ENCODE measurements around the gene RBBP8.

RBBP8 gene

DNA sequence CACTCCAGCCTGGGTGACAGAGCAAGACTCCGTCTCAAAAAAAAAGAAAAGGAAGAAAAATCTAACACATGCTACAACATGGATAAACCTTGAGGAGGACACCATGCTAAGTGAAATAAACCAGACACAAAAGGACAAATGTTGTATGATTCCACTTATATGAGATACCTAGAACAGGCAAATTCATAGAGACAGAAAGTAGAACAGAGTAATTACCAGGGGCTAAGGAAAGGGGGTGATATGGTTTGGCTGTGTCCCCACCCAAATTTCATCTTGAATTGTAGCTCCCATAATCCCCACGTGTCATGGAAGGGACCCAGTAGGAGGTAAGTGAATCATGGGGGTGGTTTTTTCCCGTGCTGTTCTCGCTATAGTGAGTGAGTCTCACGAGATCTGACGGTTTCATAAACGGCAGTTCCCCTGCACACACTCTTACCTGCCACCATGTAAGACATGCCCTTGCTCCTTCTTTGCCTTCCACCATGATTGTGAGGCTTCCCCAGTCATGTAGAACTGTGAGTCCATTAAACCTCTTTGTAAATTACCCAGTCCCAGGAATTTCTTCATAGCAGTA lies 110.8 kb downstream of the RBBP8 start:
- H3K27me3 Mint-ChIP-seq, result peaks cover 3% of the 10 kb centered on the region
- H3K9me3 Mint-ChIP-seq, result peaks cover under 1% of the 10 kb centered on the region
- H3K4me3 Mint-ChIP-seq, result no peak overlapping the region
- DNase-seq (ENCODE audit: low spot score in 2 of 2) (no peak), ATAC-seq (ENCODE audit: low read depth) (no peak)
- no peaks in the 10 kb centered on the region for H3K4me1 Mint-ChIP-seq
- H3K27ac Mint-ChIP-seq, result no peak overlapping the region
- H3K36me3 Mint-ChIP-seq, result no peaks in the 10 kb centered on the region

DNA sequence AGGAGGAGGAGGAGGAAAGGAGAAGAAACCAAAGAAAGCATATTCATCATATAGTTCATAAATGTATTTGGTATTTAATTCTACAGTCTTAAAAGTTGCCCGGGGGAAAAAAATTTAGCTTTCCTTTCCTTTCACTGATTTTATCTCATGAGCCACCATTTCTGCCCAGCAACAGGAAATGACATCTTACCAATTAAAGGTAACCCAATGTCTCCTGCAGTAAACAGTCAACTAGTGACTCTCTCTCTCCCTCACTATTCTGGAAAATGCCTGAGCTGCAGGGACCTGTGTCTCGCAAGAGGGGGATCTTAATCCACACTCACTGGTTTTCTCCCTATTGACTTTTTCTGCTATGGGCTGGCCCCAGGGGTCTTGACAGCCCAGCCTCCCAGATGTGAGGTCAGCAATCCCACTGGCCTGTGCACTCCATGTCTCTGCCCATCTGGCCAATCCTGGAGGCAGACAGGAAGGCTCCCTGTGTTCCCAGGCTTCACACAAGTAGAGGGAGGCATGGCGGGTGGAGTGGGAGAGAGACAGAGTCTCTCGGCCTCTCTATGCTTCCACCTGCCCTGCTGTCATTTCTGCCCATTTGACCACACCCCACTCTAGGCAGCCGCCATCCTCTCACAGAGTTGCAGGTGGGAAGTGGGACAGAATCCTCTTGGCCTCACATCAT lies 116.7 kb downstream of the RBBP8 start:
- Mint-ChIP-seq H3K4me1 (no peaks in the 10 kb centered on the region), H3K27me3 (peaks cover 3% of the 10 kb centered on the region), H3K27ac (no peak overlapping the region), H3K9me3 (no peaks in the 10 kb centered on the region), H3K4me3 (no peak overlapping the region), H3K36me3 (no peaks in the 10 kb centered on the region)
- ATAC-seq (ENCODE audit: low read depth) (no peak), DNase-seq (ENCODE audit: low spot score in 2 of 2) (no peak)

DNA sequence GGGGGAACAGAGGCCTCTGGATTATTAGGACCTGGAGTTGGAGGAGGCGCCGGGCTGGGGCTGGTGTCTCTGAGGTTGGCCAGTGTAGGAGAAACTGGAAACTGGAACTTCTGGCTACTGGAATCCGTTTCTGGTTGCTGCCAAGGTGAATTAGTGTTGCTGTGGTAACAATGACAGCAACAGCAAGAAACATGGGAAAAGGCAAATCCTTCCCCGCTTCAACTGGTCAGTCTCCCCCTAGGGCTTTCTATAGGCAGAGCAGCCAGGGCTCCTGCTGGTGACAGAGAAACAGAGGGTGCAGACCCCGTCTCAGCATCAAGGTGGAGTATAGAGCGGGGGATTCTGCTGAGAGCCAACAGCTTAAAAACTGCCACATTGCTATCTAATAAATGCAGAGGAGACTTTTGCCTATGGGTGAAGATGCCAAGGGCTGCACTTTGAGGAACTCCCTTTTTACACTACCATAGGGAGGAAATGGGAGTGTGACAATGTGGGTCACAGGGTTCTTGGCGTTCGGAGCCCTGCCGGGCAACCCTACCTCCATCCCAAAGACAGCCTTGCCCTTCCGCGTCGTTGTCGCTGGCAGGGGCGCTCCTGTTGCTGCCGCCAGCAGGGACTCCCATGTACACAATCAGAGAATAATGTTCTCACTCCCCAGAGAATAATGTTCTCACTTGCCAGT lies 120.8 kb downstream of the RBBP8 start:
- Mint-ChIP-seq H3K4me3 (no peak overlapping the region), H3K36me3 (no peaks in the 10 kb centered on the region), H3K27me3 (peaks cover 13% of the 10 kb centered on the region), H3K4me1 (no peaks in the 10 kb centered on the region), H3K9me3 (no peaks in the 10 kb centered on the region), H3K27ac (no peak overlapping the region)
- no peak for DNase-seq (ENCODE audit: low spot score in 2 of 2)
- no peak for ATAC-seq (ENCODE audit: low read depth)

GRCh38 chr18:23054553-23054952 lies 121.4 kb downstream of the RBBP8 start:
- Mint-ChIP-seq H3K9me3 (no peaks in the 10 kb centered on the region), H3K4me1 (no peaks in the 10 kb centered on the region), H3K27ac (no peak overlapping the region), H3K36me3 (no peaks in the 10 kb centered on the region), H3K27me3 (peaks cover 13% of the 10 kb centered on the region), H3K4me3 (no peak overlapping the region)
- DNase-seq (ENCODE audit: low spot score in 2 of 2) (no peak), ATAC-seq (ENCODE audit: low read depth) (no peak)

GRCh38 chr18:23056315-23056714 lies 123.2 kb downstream of the RBBP8 start:
- ATAC-seq (ENCODE audit: low read depth), result no peak

DNA sequence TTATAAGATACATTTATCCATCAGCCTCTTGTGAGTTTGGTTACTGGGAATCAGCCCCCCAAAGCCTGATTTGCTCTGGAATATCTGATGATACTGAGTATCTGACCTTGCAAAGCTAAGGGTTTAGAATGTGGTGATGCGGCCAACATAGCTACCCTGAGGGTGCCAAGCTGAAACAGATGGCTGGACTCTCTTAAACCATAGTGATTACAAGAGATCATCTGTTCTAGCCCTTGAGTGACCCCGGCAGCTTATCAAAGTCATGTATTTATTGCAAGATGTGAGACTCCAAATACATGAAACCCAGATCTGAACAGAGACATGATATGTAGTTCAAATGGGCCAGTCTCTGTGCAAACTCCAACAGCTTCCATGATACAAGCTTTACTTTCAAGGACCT lies 124.0 kb downstream of the RBBP8 start:
- DNase-seq (ENCODE audit: low spot score in 2 of 2) (no peak), ATAC-seq (ENCODE audit: low read depth) (no peak)
- Mint-ChIP-seq H3K27me3 (peaks cover 10% of the 10 kb centered on the region), H3K36me3 (no peaks in the 10 kb centered on the region), H3K4me3 (no peak overlapping the region), H3K9me3 (no peaks in the 10 kb centered on the region), H3K27ac (no peak overlapping the region), H3K4me1 (no peaks in the 10 kb centered on the region)

More at GRCh38 chr18:23056315-23056714, 123.2 kb downstream of the RBBP8 start:
- Mint-ChIP-seq H3K4me3 (no peak overlapping the region), H3K27ac (no peak overlapping the region), H3K4me1 (no peaks in the 10 kb centered on the region), H3K36me3 (no peaks in the 10 kb centered on the region), H3K27me3 (peaks cover 10% of the 10 kb centered on the region), H3K9me3 (no peaks in the 10 kb centered on the region)
- no peak for DNase-seq (ENCODE audit: low spot score in 2 of 2)

GRCh38 chr18:23058746-23059415 lies 125.8 kb downstream of the RBBP8 start:
- Mint-ChIP-seq H3K27me3 (peaks cover 10% of the 10 kb centered on the region), H3K27ac (no peak overlapping the region), H3K4me3 (no peak overlapping the region), H3K36me3 (peaks cover 5% of the 10 kb centered on the region), H3K4me1 (no peaks in the 10 kb centered on the region), H3K9me3 (peaks cover 5% of the 10 kb centered on the region)
- DNase-seq (ENCODE audit: low spot score in 2 of 2) (no peak), ATAC-seq (ENCODE audit: low read depth) (no peak)

GRCh38 chr18:23059541-23060465 lies 126.7 kb downstream of the RBBP8 start:
- no peak overlapping the region for H3K4me3 Mint-ChIP-seq
- peaks cover 5% of the 10 kb centered on the region for H3K36me3 Mint-ChIP-seq
- no peak for DNase-seq (ENCODE audit: low spot score in 2 of 2)
- peaks cover 5% of the 10 kb centered on the region for H3K9me3 Mint-ChIP-seq
- no peak overlapping the region for H3K27ac Mint-ChIP-seq
- no peaks in the 10 kb centered on the region for H3K4me1 Mint-ChIP-seq
- H3K27me3 Mint-ChIP-seq, result peaks cover 10% of the 10 kb centered on the region
- ATAC-seq (ENCODE audit: low read depth), result no peak

DNA sequence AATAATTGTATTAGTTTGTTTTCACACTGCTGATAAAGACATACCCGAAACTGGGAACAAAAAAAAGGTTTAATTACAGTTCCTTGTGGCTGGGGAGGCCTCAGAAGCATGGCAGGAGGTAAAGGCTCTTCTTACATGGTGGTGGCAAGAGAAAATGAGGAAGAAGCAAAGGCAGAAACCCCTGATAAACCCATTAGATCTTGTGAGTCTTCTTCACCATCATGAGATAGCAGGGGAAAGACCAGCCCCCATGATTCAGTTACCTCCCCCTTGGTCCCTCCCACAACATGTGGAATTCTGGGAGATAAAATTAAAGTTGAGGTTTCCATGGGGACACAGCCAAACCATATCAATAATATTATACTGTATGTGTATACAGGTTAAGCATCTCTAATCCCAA lies 128.9 kb downstream of the RBBP8 start:
- peaks cover 2% of the 10 kb centered on the region for H3K27me3 Mint-ChIP-seq
- peaks cover 5% of the 10 kb centered on the region for H3K36me3 Mint-ChIP-seq

DNA sequence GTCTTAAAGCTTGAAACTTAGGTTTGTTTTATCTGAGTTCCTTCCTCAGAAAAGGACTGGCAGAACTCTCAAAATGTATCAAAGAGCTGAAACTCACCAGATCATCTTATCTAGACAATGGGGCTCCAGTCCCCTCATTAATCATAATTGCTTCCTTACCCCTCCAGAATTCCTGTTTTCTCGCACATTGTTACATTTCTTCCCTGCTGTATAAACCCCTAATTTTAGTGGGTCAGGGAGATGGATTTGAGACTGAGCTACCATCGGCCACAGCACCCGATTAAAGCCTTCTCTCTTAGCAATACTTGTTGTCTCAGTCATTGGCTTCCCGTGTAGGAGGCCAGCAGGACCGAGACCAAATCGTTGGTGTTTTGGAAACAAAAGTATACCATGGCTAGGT lies 130.4 kb downstream of the RBBP8 start:
- no peak for DNase-seq (ENCODE audit: low spot score in 2 of 2)
- Mint-ChIP-seq H3K27ac (no peak overlapping the region), H3K9me3 (peaks cover 8% of the 10 kb centered on the region), H3K36me3 (peaks cover 5% of the 10 kb centered on the region), H3K27me3 (no peaks in the 10 kb centered on the region), H3K4me1 (peaks cover 5% of the 10 kb centered on the region), H3K4me3 (no peak overlapping the region)
- ATAC-seq (ENCODE audit: low read depth), result no peak

More for the DNA sequence above, 128.9 kb downstream of the RBBP8 start:
- H3K4me3 Mint-ChIP-seq, result no peak overlapping the region
- peaks cover under 1% of the 10 kb centered on the region for H3K4me1 Mint-ChIP-seq
- ATAC-seq (ENCODE audit: low read depth), result no peak
- peaks cover 5% of the 10 kb centered on the region for H3K9me3 Mint-ChIP-seq
- no peak overlapping the region for H3K27ac Mint-ChIP-seq
- DNase-seq (ENCODE audit: low spot score in 2 of 2), result no peak

DNA sequence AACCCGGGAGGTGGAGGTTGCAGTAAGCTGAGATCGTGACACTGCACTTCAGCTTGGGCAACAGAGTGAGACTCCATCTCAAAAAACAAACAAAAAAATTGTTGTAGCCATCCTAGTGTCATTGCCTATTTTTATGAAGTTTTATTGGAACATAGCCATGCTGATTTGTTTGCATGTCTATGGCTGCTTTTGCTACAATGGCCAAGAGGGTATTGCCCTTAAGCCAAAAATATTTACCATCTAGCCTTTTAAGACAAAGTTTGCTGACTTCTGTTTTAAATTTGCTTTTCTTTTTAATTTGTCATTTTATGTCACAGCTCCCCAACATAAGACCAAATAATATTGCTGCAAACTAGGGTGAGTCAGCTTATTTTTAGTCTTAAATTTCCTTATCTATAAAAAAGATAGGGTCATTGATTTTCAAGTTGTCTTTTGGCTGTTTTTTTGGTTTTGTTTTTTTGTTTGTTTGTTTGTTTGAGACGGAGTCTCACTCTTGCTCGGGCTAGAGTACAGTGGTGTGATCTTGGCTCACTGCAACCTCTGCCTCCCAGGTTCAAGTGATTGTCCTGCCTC lies 132.2 kb downstream of the RBBP8 start:
- Mint-ChIP-seq H3K27ac (no peak overlapping the region), H3K36me3 (peaks cover 5% of the 10 kb centered on the region), H3K27me3 (no peaks in the 10 kb centered on the region), H3K4me3 (no peak overlapping the region), H3K9me3 (peaks cover 8% of the 10 kb centered on the region), H3K4me1 (peaks cover 17% of the 10 kb centered on the region)
- ATAC-seq (ENCODE audit: low read depth), result no peak
- no peak for DNase-seq (ENCODE audit: low spot score in 2 of 2)

- H3K27ac Mint-ChIP-seq, result no peak overlapping the region
- H3K36me3 Mint-ChIP-seq, result peaks cover 5% of the 10 kb centered on the region
- DNase-seq (ENCODE audit: low spot score in 2 of 2) (no peak), ATAC-seq (ENCODE audit: low read depth) (no peak)
- H3K9me3 Mint-ChIP-seq, result peaks cover 8% of the 10 kb centered on the region
- peaks cover 22% of the 10 kb centered on the region for H3K4me1 Mint-ChIP-seq
- H3K4me3 Mint-ChIP-seq, result no peak overlapping the region
- no peaks in the 10 kb centered on the region for H3K27me3 Mint-ChIP-seq
Observed at GRCh38 chr18:23066060-23066459, 132.9 kb downstream of the RBBP8 start.

DNA sequence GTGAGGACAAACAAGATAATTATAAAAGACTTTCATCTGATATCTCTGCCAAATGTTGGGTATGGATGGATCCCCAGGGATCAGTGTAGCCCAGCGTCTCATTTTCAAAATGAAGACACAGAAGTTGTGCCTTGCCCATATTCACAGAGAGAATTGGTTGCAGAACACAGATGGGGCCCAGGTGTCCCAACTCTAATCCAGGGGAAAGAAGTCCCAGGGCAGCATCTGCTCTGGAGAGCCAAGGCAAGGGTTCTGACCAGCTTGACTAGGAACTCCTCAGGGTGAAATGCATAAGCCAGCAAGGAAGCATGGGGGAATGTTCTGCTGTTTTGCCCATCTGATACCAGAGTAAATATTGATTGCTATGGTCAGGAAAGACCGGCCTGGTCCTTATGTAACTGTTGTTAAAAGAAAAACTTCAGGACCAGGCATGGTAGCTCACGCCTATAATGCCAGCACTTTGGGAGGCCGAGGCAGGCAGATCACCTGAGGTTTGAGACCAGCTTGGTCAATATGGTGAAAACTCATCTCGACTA lies 133.4 kb downstream of the RBBP8 start:
- Mint-ChIP-seq H3K36me3 (peaks cover 5% of the 10 kb centered on the region), H3K9me3 (peaks cover 8% of the 10 kb centered on the region), H3K27ac (no peak overlapping the region), H3K27me3 (no peaks in the 10 kb centered on the region), H3K4me1 (peaks cover 26% of the 10 kb centered on the region), H3K4me3 (no peak overlapping the region)
- ATAC-seq (ENCODE audit: low read depth), result no peak
- DNase-seq (ENCODE audit: low spot score in 2 of 2), result no peak
